Naive B cell (primary cell): Measurements from ENCODE around the gene HNRNPCL1. TPM values are rescaled to one million over a fixed set of nuclear protein-coding genes. Genes with fewer than 3 reads are reported as not detected.

Experiments used
- ATAC-seq, 2 donors: fragments of 150-1000 bp; cut with Tn5 transposase; 2 replicates each; pipeline ENCODE4 v1.10.0; 2021; ENCODE audit warnings: low read depth in 2 of 2, mild to moderate bottlenecking in 2 of 2, moderate library complexity in 2 of 2
- DNase-seq: peaks from one replicate; pipeline ENCODE4 v3.0.0; 2022
- H3K27ac Mint-ChIP-seq, 6 donors: one replicate each; pipeline ENCODE4 v1.8.0; 2020 to 2022; ENCODE audit warnings: mild to moderate bottlenecking in 6 of 6, mixed read lengths in 6 of 6, moderate library complexity in 5 of 6, inconsistent platforms in 2 of 6
- H3K27me3 Mint-ChIP-seq, 3 donors: one replicate each; pipeline ENCODE4 v1.8.0; 2021 to 2022; ENCODE audit warnings: mixed read lengths in 3 of 3, mild to moderate bottlenecking in 1 of 3
- H3K36me3 Mint-ChIP-seq, 2 donors: one replicate each; pipeline ENCODE4 v1.8.0; 2020 to 2022; ENCODE audit warnings: mixed read lengths in 2 of 2, inconsistent platforms in 1 of 2, mild to moderate bottlenecking in 1 of 2
- H3K4me1 Mint-ChIP-seq, 3 donors: one replicate each; pipeline ENCODE4 v1.8.0; 2020 to 2022; ENCODE audit warnings: mixed read lengths in 3 of 3, inconsistent platforms in 1 of 3, mild to moderate bottlenecking in 1 of 3, moderate library complexity in 1 of 3
- H3K4me3 Mint-ChIP-seq, 8 donors: one replicate each; pipeline ENCODE4 v1.8.0; 2020 to 2022; ENCODE audit warnings: mild to moderate bottlenecking in 8 of 8, mixed read lengths in 8 of 8, moderate library complexity in 8 of 8, inconsistent platforms in 2 of 8
- H3K9me3 Mint-ChIP-seq, 7 donors: one replicate each; pipeline ENCODE4 v1.8.0; 2020 to 2022; ENCODE audit warnings: mixed read lengths in 7 of 7, mild to moderate bottlenecking in 5 of 7, inconsistent platforms in 2 of 7, moderate library complexity in 1 of 7
- polyA plus RNA-seq, 6 donors: library from polyadenylated mRNA; unstranded; fragments of 300-500 nt; fragmentation: Illumina TruSeq; gene quantifications; one replicate each; pipeline ENCODE4 v1.2.3, GENCODE V29; 2021; ENCODE audit warnings: low read depth in 6 of 6

Gene HNRNPCL1
- polyA plus RNA-seq, 6 donors from 2014 or later = not detected

DNA sequence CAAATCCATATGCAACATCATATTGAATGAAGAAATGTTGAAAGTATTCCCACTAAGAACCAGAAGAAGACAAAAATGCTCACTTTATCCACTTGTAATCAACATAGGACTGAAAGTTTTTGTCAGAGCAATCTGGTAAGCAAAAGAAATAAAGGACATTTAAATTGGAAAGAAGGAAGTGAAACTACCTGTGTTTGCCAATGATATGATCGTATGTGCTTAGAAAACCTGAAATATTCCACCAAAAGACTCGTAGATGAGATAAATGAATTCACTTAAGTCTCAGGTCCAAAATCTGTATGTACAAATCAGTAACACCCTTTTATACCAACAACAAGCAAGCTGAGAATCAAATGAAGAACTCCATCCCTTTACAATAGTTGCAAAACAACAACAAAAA lies 48.8 kb downstream of the HNRNPCL1 start:
- H3K36me3 Mint-ChIP-seq = peaks cover 0 to 4% of the 10 kb centered on the region in 2 donors
- no peak for DNase-seq
- H3K27me3 Mint-ChIP-seq = peaks cover 0 to 6% (median 3%) of the 10 kb centered on the region in 3 donors
- ATAC-seq = no peak
- no peaks in the 10 kb centered on the region for H3K4me1 Mint-ChIP-seq
- no peak overlapping the region for H3K27ac Mint-ChIP-seq
- H3K9me3 Mint-ChIP-seq = peaks cover 4 to 21% (median 11%) of the 10 kb centered on the region in 7 donors
- no peak overlapping the region for H3K4me3 Mint-ChIP-seq

DNA sequence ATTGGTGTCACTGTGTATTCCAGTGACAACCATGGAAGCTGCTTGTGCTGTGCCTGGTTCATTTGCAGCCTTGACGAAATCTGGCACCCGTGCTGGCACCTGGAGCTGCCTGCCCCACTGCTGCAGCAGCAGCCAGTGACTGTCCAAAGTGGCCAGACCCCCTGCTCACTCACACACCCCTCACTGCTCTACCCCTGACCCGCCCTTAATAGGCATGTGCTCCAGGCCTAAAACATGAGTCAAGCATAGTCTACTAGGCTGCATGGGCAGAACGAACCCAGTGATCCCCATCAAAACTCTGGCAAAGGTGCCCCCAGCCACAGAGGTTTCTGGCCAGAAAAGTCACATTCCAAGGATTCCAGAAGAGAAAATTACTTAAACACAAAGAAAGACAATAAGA lies 49.6 kb downstream of the HNRNPCL1 start:
- peaks cover 0 to 6% (median 0%) of the 10 kb centered on the region in 3 donors for H3K27me3 Mint-ChIP-seq
- peaks cover 4 to 13% (median 9%) of the 10 kb centered on the region in 7 donors for H3K9me3 Mint-ChIP-seq
- no peak overlapping the region for H3K4me3 Mint-ChIP-seq
- H3K4me1 Mint-ChIP-seq = no peaks in the 10 kb centered on the region
- H3K36me3 Mint-ChIP-seq = no peaks in the 10 kb centered on the region
- ATAC-seq (no peak), DNase-seq (no peak)
- no peak overlapping the region for H3K27ac Mint-ChIP-seq

Other genes with a start within 250 kb of the HNRNPCL1 start
- gene DHRS3, start 230.5 kb downstream of the HNRNPCL1 start, polyA plus RNA-seq = 1 to 10 TPM in 2 of 6 donors, under 1 TPM in 3, not detected in 1; 0.21 to 1.9 (median 0.47) TPM
- not detected for gene AADACL4, start 204.6 kb downstream of the HNRNPCL1 start, polyA plus RNA-seq
- gene AADACL3, start 132.6 kb downstream of the HNRNPCL1 start, polyA plus RNA-seq = not detected
- not detected for gene CFAP107, start 102.5 kb downstream of the HNRNPCL1 start, polyA plus RNA-seq
- not detected for gene PRAMEF12, start 75.0 kb downstream of the HNRNPCL1 start, polyA plus RNA-seq
- not detected for gene PRAMEF1, start 57.3 kb downstream of the HNRNPCL1 start, polyA plus RNA-seq
- gene PRAMEF11, start 17.3 kb downstream of the HNRNPCL1 start, polyA plus RNA-seq = not detected
- gene PRAMEF2, start 8.4 kb upstream of the HNRNPCL1 start, polyA plus RNA-seq = not detected
- gene PRAMEF4, start 37.5 kb upstream of the HNRNPCL1 start, polyA plus RNA-seq = not detected
- gene PRAMEF10, start 49.5 kb upstream of the HNRNPCL1 start, polyA plus RNA-seq = not detected
- gene PRAMEF7, start 67.9 kb upstream of the HNRNPCL1 start, polyA plus RNA-seq = not detected
- not detected for gene PRAMEF6, start 98.9 kb upstream of the HNRNPCL1 start, polyA plus RNA-seq
- not detected for gene PRAMEF27, start 207.9 kb upstream of the HNRNPCL1 start, polyA plus RNA-seq
- not detected for gene HNRNPCL3, start 212.0 kb upstream of the HNRNPCL1 start, polyA plus RNA-seq
- gene PRAMEF25, start 222.1 kb upstream of the HNRNPCL1 start, polyA plus RNA-seq = not detected